ENCODE results near the gene BHLHE23.
"Not testable (repeated sequence)": the region's sequence is repeated elsewhere in the genome, so short reads cannot be mapped to it uniquely, and the experiment has no call there.

The BHLHE23 gene

DNA sequence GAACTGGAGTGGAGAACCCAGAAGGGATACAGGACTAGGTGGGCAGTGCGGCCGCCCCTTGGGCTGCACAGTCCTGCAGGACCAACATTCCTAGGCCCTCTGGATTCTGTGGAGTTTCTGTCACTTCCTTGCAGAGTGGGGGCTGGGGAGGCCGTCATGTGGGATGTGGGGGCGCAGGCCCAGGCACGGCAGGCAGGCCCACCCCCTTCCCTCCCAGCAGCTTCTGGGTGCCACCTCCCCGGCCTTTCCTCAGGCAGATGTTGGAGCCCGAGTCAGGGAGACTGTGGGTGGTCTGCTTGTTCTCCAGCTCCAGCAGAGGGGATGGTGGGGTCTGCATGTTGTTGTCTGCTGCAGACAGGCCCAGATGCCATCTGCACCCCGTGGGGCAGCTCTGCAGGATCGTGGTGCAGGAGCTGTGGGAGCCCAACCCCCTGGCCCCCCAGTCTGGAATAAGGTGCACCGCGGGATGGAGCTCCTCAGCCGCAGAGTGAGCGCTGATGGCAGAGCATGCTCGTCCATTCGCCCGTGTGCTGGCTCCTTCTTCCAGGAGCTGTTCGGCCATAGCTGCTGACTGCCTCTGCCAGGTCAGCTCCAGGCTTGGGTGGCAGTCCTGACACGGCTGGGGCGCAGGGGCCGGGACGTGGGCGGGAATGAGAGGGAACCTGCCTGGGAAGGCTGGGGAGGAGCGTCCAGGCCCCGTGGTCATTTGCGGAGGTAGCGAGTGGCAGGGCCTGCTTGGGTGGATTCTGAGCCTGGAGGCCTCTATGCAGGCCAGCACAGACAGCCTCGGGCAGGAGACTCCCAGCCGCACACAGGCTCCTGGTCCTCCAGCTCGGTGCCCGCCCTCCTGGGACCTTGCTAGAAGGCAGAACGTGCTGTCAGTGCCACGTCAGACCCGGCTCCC, 36.2 kb downstream of the BHLHE23 start:
- DNase-seq = no peak

DNA sequence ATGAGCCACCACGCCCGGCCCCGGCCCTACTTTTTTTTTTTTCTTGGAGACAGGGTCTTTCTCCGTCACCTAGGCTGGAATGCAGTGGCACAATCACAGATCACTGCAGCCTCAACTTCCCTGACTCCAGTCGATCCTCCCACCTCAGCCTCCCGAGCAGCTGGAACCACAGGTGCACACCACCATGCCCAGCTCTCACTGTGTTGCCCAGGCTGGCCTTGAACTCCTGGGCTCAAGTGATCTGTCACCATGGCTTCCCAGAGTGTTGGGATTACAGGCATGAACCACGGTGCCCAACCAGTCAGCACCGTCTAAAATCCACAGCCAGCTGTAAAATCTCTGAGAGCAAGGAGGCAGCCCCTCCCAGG, 36.8 kb downstream of the BHLHE23 start:
- DNase-seq = no peak

DNA sequence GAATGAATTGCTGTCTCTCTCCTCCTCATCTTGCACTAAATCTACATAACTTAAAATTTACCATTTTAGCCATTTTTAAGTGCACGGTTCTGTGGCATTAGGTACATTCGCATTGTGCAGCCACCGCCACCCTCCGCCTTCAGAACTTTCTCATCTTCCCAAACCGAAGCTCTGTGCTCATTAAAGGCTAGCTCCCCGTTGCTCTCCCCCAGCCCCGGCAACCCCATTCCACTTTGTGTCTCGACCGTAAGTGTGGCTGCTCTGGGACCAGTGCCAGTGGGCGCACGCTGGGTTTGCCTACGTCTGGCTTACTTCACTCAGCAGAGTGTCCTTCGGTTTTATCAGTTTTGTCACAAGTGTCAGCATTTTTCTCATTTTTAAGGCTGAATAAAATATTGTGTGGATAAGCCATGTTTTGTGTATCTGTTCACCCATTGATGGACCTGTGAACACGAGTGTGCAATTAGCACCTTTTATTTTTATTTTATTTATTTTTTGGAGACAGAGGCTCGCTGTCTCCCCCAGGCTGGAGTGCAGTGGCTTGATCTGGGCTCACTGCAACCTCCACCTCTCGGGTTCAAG, 37.5 kb downstream of the BHLHE23 start:
- DNase-seq = no peak

DNA sequence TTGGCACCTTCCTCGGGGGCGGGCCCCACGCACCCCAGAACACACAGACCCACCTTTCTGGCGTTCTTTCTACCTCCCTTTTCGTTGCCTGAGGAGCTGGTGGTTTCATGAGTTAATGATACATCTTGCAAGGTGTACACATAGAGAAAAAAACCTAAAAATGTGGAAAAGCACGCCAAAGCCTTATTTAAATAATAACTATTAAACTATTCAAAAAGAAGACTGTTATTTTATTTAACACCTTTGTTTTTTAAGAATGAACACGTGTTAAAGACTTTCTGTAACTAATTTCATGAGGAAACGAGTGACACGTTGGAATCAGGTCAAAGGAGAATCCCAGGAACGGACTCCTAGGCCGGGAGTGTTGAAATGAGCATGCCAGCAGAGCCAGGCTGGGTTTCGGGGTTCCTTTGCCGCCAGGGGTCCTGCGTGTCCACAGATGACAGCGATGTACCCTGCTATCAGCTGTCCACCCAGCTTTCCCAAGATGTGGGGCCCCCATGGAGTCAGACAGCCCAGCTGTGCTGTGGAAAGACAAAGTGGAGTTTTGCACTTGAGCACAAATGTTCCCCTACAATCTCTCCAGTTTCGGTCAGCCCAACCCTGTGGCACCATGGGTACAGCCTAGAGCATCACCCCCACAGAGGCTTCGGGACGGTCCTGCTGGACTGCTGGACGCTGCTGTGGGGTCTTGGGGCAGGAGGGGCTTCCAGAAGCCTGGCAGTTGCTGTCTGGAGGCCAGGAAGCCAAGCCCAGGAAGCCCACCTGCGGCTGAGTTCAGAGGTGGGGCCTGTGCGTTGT, 38.2 kb downstream of the BHLHE23 start:
- DNase-seq = no peak

DNA sequence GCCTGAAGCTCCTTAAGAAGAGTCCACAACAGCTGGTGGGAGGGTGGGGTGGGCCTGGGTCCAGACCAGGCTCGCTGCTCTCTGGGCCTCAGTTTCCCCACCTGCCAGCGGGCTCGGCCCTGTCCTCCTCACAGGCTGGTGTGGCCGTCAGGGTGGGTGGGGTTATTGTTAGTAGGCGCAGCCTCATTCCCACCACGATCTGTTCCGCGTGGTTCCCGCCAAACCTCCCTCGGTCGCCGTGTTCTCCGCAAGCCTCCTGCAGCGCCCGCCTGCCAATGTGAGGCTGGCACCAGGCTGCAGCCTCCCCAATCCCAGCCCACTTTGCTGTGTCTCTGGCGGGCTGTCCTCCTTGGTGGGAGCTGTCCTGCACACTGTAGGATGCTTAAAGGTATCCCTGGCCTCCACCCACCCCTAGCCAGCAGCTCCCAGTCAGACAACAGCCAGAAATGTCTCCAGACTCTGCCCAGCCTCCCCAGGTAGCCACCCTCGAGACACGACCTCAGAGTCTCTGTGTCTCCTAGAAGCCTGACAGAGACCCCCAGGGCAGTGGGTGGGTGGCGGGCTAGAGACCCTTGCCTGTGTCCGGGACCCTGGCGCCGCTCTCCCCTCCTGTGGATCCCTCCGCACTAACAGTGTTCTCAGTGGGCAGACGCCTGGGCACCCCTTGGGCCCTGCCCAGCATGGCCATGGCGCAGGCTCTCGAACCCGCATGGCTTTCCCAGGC, 39.0 kb downstream of the BHLHE23 start:
- DNase-seq = no peak

DNA sequence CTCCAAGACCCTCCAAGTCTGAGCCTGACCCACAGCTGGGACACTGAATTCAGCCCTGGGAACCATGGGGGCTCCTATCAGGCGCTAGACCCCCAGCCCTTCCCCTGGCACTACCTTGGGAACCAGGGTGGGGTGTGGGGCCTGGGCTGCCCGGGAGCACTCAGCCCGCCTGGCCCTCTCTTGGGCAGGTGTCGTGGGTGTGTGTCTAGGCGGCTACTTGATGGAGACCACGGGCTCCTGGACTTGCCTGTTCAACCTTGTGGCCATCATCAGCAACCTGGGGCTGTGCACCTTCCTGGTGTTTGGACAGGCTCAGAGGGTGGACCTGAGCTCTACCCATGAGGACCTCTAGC, 39.6 kb downstream of the BHLHE23 start:
- DNase-seq = no peak

DNA sequence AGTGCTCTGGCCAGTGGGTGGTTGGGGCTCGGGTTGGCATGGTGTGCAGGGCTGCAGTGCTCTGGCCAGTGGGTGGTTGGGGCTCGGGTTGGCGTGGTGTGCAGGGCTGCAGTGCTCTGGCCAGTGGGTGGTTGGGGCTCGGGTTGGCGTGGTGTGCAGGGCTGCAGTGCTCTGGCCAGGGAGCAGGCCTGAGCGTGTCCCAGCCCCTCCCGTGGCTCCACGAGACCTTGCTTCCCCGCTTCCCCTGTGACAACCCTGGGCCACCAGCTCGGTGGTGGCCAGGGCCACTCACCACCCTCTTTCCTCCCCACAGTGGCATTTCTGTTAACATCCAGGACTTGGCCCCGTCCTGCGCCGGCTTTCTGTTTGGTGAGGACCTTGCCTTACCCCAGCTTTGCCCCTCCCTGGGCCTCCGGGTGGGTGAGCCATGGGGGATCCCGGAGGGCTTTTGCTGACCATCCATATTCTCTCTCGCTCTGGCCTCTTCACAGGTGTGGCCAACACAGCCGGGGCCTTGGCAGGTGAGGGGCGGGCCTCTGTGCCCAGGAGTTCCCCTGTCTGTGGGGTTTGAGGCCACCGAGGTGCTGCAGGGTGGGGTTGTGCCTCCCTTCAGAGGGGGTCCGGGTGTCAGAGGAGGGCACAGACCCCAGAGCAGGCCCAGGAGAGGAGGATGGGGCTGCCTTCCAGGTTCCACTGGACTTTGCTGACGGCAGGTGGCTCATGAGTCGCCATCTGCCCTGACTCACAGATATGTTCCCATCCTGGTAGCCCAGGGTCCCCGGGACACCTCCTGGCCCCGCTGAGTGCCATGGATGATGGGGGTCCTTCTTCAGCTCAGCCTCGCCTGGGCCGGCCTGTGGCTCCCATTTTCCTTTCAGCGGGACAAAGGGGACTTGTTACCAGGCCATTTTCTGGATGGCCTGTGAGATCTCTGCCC, 40.3 kb downstream of the BHLHE23 start:
- DNase-seq = no peak

DNA sequence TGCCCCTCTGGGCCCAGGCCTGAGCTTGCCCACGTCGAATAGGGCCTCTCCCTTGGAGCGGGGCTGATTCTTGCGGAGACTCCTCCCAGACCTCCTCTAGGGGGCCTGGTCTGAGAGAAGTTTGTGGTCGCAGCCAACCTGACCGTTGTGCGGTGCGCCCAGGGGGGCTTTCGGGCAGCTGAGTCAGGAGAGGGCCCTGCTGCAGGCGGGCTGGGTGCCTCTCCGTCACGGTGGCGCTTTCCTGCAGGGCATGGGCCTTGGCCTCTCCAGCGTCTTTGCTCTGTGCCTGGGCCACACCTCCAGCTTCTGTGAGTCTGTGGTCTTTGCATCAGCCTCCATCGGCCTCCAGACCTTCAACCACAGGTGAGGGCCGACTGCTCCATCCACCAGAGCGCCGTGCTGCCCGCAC, 41.4 kb downstream of the BHLHE23 start:
- DNase-seq = no peak

DNA sequence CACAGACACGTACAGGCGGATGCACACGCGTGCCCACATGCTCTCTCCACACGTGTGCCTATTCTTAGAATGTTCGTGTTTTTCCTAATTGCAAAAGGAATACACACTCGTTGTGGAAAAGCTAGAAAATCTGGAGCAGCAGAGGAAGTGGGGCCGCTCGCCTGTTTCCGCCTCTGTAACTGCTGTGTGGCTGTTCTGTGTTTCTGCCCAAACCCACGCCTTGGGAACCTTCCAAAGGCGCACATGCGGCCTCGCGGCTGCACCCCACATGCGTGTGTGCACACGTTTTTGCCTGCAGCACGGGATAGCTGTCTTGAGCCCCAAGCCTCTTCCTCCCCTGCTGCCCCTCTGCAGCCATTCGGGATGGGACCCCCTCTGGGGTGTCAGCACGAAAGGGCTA, 42.1 kb downstream of the BHLHE23 start:
- DNase-seq = no peak

DNA sequence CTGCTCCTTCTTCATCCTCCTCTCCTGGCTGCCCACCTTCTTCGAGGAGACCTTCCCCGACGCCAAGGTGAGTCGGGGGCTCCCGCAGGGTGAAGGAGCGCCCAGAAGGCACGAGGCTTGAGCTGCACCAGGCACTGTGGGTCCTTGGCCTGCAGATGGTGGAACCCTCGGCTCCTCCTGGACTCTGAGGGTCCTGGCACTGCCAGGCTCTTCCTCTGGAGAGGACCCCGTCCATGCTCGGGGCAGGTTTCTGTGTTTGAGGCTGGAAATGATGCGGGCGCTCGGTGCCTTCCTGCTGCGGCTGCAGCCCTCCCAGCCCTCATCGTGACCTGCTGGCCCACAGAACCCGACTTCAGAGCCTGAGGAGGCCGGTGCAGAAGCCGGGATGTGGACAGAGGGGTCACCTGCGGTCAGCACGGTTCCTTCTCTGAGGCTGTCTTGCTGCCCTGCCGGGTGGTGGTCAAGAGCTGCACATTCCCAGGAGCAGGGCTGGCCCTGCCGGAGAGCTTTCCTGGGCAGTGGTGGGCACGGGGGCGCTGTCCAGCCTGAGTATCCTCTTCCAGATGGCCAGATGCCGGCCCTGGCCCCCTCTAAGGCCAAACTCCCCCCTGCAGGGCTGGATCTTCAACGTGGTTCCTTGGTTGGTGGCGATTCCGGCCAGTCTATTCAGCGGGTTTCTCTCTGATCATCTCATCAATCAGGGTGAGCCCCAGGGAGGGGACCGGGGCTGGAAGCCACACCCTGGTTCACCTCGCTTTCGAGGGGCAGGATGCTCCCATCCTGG, 43.0 kb downstream of the BHLHE23 start:
- DNase-seq = no peak

DNA sequence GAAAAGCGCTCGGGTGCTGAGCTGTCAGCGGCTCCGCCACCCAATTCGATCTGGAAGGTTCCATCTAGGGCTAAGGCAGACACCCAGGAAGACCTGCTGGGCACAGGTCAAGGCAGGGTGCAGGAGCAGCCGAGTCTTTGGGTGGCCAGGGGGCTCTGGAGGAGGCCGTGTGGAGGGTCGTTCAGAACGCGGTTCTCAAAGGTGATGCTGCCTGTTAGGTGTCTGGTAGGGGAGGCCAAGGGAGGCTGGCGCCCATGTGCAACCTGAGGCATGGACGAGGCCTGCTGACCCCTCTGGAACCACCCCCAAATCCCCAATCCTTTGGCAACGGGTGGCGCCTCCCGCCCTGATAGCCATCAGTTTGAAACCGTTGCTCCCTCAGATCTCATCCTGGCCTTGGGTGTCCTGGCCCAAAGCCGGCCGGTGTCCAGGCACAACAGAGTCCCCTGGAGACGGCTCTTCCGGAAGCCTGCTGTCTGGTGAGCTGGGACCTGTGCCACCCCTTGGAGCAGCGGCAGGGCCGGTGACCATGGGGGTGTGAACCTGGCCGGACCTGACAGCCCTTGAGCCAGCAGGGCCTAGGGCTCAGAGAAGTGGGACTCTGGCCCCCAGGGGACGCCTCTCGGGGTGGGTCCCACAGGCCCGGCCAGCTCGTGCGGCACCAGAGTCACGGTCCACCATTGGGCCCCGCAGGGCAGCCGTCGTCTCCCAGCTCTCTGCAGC, 43.7 kb downstream of the BHLHE23 start:
- DNase-seq = no peak

DNA sequence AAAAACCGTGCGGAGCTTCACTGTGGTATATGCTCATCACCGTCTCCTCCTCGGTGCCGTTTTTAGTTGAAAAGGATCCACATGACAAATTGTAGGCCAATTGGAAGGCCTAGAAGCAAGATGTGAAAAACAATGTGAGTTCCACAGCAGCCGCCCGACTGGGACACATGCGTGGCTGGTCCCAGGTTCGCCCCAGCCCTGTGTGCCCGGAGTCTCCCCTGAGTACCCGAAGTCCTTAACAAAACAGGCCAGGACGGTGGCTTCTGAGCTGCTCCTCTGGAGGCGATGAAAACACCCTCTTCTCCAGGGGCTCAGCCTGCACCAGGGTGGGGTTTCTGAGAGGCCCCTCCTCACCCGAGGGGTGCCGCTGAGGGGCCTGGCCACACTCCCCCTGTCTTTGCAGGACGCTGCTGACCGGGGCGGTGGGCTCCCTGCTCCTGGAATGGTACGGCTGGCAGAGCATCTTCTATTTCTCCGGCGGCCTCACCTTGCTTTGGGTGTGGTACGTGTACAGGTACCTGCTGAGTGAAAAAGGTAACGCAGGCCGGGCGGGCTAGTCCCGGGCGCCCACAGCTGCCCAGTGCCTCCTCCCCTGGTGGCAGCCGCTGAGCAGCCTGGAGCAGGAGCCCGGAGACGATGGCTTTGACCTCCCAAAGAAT, 44.4 kb downstream of the BHLHE23 start:
- no peak for DNase-seq

DNA sequence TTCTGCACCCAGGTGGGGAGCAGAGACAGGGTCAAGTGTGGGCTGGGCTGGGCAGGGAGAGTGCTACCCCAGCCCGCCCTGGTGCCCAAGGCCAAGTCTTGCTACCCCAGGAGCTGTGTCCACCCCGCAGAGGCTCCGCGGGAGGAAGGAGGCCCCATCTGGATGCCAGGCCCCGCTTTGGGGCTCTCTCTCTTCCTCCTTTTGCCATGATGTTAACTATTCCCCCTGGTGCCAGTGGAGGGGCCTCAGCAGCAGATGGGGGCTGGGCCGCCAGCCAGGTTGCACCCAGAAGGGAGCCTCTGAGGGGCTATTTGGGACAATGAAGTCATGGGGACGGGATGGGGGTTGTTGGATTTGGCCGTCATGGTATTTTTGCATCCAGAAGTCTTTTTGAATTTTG, 45.0 kb downstream of the BHLHE23 start:
- no peak for DNase-seq

DNA sequence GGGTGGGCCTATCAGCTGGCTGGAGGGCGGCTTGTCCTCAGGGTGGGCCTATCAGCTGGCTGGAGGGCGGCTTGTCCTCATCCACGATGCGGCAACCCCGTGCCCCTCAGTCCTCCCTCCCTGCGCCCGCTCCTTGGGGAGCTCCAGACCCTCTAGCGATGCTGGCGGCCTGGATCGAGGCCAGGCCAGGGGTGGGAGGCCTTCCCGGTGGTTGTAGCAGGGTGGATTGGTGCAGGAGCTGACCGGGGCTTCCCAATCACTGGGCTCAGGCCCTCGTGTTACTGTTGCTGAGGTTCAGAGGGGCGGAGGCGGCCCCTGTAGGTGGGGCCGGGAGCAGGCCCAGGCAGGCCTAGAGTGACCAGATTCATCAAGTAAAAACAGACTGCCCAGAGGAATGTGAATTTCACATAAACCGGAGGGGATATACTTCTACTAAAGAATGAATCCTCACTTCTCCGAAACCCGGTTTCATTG, 45.4 kb downstream of the BHLHE23 start:
- no peak for DNase-seq

DNA sequence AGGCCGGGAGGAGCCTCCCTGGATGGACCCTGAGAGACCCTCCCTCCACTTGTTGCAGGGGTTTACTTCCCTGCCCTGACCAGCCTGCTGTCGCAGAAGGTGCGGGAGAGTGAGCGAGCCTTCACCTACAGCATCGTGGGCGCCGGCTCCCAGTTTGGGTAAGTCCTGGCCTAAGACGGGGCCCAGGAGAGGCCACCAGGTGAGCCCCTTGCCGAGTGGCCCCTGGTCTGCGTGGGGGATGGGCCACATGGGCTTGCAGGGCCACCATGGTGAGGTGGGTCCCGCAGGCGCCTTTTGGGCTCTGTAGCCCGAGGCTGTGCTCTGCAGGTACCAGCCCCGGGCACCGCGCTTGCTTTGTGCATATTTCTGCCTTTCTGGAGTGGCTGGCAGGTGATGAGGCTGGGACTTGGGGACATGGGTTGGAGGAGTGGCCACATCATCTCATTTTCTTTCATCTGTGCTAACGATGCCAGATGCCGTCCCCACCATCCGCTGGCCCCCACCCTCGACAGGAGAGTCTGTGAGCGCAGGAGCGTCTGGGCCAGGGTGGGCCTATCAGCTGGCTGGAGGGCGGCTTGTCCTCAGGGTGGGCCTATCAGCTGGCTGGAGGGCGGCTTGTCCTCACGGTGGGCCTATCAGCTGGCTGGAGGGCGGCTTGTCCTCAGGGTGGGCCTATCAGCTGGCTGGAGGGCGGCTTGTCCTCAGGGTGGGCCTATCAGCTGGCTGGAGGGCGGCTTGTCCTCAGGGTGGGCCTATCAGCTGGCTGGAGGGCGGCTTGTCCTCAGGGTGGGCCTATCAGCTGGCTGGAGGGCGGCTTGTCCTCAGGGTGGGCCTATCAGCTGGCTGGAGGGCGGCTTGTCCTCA, 46.1 kb downstream of the BHLHE23 start:
- DNase-seq = not testable (repeated sequence)

DNA sequence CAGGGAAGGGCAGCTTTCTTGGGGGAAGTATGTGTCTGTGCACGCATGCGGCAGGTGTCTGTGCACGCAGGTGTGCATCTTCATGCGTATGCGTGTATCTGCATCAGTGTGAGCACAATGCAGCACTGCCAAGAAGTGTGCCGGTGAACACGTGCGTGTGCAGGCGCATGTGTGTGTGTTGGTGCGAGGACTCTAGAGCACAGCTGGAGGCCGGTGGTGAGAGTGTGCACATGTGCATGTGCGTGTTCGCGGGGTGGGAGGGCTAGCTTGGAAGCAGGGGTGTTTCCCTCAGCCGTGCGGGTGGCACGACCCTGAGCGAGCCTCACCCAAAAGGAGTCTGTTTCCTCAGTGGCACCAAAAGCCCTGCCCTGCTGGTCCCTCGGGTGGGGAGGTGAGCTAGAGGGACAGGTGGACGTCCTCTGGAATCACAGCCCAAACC, 46.7 kb downstream of the BHLHE23 start:
- no peak for DNase-seq

DNA sequence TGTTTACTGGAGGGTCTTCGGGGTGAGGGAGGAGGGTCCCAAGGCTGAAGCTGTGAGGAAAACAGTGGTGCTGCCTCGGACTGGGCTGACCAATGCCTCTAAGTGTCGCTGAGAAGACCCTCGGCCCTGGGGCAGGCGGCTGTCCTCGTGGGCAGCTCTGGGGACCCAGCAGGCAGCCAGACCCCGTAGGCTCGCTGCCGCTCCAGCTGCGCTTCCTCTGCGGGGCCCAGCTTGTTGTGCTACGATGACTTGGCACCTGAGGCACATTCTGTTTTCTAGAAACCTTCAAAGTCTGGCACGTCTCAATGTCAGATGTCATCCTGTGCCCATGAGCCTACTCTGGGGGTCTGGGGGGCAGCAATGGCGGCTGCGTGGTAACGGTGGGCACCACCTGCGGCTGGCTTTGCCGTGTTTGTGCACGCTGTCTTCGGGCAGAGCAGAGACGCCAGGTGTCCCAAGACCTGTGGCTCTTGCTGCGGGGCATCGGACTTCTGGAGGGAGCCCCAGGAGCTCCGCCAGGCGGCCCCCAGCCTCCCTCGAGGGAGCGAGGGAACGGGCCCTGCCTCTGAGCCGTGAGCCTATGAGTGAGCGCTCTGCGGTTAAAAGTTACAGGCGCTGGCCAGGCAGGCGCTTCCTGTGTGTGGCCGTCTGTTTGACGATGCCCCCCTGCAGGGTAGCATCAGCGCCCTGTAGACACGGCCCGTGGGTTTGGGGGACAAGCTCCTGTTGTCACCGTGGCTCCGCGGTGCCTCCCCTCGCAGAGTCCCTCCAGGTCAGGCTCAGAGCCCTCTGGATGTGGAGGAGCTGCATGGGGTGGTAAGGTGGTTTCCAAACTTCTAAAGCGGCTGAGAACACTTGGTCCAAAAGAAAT, 47.4 kb downstream of the BHLHE23 start:
- no peak for DNase-seq

Measured in T-helper 2 cell (primary cell).